Activated B cell treated with CpG ODN at 0.5 μM for 24 hours (primary cell): ENCODE data around the gene GPR146. TPM values are rescaled to one million over a fixed set of nuclear protein-coding genes. Genes with fewer than 3 reads are reported as not detected.
"Not testable (repeated sequence)": the region's sequence is repeated elsewhere in the genome, so short reads cannot be mapped to it uniquely, and the experiment has no call there.

ENCODE experiments used
- ATAC-seq: fragments of 200-7000 bp; cut with Tn5 transposase; one replicate; pipeline ENCODE4 v1.10.0; 2021; ENCODE audit warnings: low read depth, mild to moderate bottlenecking, moderate library complexity
- CTCF ChIA-PET: fragments of 350-600 bp; sonication (Branson Sonifier 250); formaldehyde crosslinking; loops from one replicate; lab custom pipeline; 2021; ENCODE audit warnings: antibody characterized with exemption; lab: Charles Lee
- POLR2A ChIA-PET: fragments of 350-600 bp; sonication (Branson Sonifier 250); formaldehyde crosslinking; loops from one replicate; lab custom pipeline; 2021; ENCODE audit warnings: antibody characterized with exemption; lab: Charles Lee
- DNase-seq: peaks from one replicate; pipeline ENCODE4 v3.0.0; 2022
- H3K27ac Mint-ChIP-seq: one replicate; pipeline ENCODE4 v1.8.0; 2020; ENCODE audit warnings: mixed read lengths
- H3K27me3 Mint-ChIP-seq: one replicate; pipeline ENCODE4 v1.8.0; 2021; ENCODE audit warnings: mixed read lengths
- H3K36me3 Mint-ChIP-seq: one replicate; pipeline ENCODE4 v1.8.0; 2021; ENCODE audit warnings: low read depth, mixed read lengths
- H3K4me1 Mint-ChIP-seq: one replicate; pipeline ENCODE4 v1.8.0; 2021; ENCODE audit warnings: mixed read lengths
- H3K4me3 Mint-ChIP-seq: one replicate; pipeline ENCODE4 v1.8.0; 2020; ENCODE audit warnings: mild to moderate bottlenecking, mixed read lengths
- H3K9me3 Mint-ChIP-seq: one replicate; pipeline ENCODE4 v1.8.0; 2020; ENCODE audit warnings: mixed read lengths
- intact Hi-C: fragments of 100-400 bp; cut with micrococcal nuclease; formaldehyde crosslinking; loops from one replicate; pipeline ENCODE4 v1.15.1; 2024
- total RNA-seq: library from RNA; stranded (reverse); gene quantifications from 2 replicates; pipeline ENCODE4 v1.2.3, GENCODE V29; 2022
- TF ChIP-seq, protein P1 (sequence below): fragments of 200-600 bp; IDR thresholded peaks from one replicate; pipeline ENCODE4 v1.8.0; 2022; ENCODE audit warnings: antibody characterized with exemption, mild to moderate bottlenecking

The GPR146 gene
- total RNA-seq, 1 donor from 2014 or later, result 6.9 TPM

DNA sequence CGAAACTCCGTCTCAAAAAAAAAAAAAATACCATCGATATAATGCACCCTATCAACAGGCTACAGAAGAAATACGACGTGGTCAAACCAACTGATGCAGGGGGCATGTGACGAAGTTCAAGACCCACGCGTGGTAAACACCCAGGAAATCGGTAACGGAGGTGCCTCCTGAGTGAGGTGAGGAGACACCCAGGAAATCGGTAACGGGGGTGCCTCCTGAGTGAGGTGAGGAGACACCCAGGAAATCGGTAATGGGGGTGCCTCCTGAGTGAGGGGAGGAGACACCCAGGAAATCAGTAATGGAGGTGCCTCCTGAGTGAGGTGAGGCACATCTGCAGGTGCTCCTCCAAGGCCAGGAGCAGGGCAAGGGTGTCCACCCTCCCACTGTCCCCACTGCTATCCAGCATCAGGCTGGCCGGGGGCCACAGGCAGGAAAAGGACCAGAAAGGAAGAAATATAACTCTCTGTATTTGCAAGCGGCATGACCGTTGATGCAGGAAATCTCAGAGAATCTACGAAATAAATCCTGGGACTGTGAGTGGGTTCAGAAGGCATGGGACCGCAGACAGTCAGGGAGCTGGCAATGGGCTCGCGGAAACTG, 10.7 kb upstream of the GPR146 start:
- Mint-ChIP-seq H3K27ac (no peak overlapping the region), H3K36me3 (no peaks in the 10 kb centered on the region), H3K4me1 (peaks cover 19% of the 10 kb centered on the region), H3K27me3 (no peaks in the 10 kb centered on the region), H3K9me3 (no peaks in the 10 kb centered on the region), H3K4me3 (no peak overlapping the region)
- intact Hi-C loops, result no loop called here
- POLR2A ChIA-PET, result interaction anchor here (0.7 kb wide), 2 partner anchors 9 to 46 kb away, joined by 4 read pairs; no protein-coding TSS in a partner anchor
- ATAC-seq (no peak), DNase-seq (no peak)
- TF ChIP-seq, protein P1, sequence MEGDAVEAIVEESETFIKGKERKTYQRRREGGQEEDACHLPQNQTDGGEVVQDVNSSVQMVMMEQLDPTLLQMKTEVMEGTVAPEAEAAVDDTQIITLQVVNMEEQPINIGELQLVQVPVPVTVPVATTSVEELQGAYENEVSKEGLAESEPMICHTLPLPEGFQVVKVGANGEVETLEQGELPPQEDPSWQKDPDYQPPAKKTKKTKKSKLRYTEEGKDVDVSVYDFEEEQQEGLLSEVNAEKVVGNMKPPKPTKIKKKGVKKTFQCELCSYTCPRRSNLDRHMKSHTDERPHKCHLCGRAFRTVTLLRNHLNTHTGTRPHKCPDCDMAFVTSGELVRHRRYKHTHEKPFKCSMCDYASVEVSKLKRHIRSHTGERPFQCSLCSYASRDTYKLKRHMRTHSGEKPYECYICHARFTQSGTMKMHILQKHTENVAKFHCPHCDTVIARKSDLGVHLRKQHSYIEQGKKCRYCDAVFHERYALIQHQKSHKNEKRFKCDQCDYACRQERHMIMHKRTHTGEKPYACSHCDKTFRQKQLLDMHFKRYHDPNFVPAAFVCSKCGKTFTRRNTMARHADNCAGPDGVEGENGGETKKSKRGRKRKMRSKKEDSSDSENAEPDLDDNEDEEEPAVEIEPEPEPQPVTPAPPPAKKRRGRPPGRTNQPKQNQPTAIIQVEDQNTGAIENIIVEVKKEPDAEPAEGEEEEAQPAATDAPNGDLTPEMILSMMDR, result no peak
- CTCF ChIA-PET, result no interaction called here

DNA sequence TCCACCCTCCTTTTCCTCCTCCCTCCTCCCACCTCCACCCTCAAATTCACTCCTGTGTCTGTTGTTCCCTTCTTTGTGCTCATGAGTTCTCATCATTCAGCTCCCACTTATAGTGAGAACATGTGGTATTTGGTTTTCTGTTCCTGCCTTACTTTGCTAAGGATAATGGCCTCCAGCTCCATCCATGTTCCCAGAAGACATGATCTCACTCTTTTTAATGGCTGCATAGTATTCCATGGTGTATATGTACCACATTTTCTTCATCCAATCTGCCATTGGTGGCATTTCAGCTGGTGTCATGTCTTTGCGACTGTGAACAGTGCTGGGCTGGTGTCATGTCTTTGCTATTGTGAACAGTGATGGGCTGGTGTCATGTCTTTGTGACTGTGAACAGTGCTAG, 9.6 kb upstream of the GPR146 start:
- CTCF ChIA-PET, H3K27ac Mint-ChIP-seq, H3K4me1 Mint-ChIP-seq: not testable (repeated sequence)

DNA sequence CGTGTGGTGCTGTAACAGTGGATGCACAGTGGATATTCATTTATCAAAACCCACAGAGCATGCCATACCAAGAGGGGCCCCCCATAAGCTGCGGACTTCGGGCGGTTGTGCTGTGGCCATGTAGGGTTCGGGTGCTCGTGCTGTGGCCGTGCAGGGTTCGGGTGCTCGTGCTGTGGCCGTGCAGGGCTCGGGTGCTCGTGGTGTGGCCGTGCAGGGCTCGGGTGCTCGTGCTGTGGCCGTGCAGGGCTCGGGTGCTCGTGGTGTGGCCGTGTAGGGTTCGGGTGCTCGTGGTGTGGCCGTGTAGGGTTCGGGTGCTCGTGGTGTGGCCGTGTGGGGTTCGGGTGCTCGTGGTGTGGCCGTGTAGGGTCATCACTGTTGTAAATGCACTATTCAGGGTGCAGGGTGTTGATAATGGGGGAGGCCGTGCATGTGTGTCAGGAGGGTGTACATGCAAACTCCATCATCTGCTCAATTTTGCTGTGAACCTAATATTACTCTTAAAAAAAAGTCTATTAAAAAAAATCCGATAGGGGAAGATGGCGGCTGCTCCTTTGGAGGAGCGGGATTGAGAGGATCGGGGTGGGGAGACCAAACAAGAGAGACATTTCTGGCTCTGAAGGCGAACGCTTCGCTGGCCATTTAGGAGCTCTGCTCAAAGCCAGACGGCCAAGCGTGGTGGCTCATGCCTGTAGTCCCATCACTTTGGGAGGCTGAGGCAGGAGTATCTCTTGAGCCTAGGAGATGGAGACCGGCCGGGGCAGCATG, 8.0 kb upstream of the GPR146 start:
- ATAC-seq, H3K27me3 Mint-ChIP-seq, CTCF ChIA-PET, H3K4me1 Mint-ChIP-seq, H3K9me3 Mint-ChIP-seq, H3K27ac Mint-ChIP-seq, POLR2A ChIA-PET, DNase-seq, H3K36me3 Mint-ChIP-seq, intact Hi-C loops, H3K4me3 Mint-ChIP-seq: not testable (repeated sequence)

More for the DNA sequence above, 9.6 kb upstream of the GPR146 start:
- H3K9me3 Mint-ChIP-seq, ATAC-seq, H3K36me3 Mint-ChIP-seq, H3K4me3 Mint-ChIP-seq, DNase-seq, intact Hi-C loops, POLR2A ChIA-PET, H3K27me3 Mint-ChIP-seq: not testable (repeated sequence)

DNA sequence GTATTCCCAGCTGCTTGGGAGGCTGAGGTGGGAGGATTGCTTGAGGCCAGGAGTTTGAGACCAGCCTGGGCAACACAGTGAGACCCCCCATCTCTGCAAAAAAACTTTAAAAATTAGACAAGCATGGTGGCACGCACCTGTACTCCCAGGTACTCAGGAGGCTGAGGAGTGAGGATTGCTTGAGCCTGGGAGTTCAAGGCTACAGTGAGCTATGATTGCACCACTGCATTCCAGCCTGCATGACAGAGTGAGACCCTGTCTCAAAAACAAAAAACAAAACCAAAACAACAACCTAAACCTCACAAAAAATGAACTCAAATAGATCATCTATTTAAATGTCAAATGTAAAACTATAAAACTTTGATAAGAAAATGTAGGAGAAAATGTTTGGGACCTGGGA, 4.1 kb upstream of the GPR146 start:
- POLR2A ChIA-PET, result interaction anchor here (0.7 kb wide), 1 partner anchor 32 kb away, joined by 4 read pairs; no protein-coding TSS in a partner anchor
- DNase-seq, H3K27me3 Mint-ChIP-seq, ATAC-seq, H3K27ac Mint-ChIP-seq, H3K36me3 Mint-ChIP-seq, H3K9me3 Mint-ChIP-seq, H3K4me3 Mint-ChIP-seq: not testable (repeated sequence)
- intact Hi-C loops, result loop anchor here (5.0 kb wide), 1 partner anchor 38 kb away; no protein-coding TSS in a partner anchor
- CTCF ChIA-PET, result interaction anchor here (1.0 kb wide), 1 partner anchor 47 kb away, joined by 3 read pairs; no protein-coding TSS in a partner anchor
- H3K4me1 Mint-ChIP-seq, result peaks cover 12% of the 10 kb centered on the region

DNA sequence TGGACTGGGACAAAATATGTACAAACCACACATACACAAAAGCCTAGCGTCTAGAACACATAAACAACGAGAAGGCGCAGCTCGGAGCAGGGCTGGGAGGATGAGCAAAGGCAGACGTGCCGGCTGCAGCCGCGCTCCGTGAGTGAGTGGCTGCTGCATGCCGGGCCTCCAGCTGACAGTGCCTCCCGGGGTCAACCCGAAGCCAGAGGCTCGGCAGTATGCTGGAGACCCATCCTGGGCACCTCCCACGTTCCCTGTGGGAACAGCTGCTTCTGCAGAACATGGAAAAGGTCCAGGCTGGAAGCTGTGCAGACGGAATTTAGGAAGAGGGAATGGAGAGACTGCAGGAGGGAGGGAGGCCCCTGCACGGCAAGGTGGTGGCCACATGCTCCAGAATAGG, 3.6 kb upstream of the GPR146 start:
- ATAC-seq (no peak), DNase-seq (no peak)
- H3K27ac Mint-ChIP-seq, result no peak overlapping the region
- peaks cover 4% of the 10 kb centered on the region for H3K27me3 Mint-ChIP-seq
- ChIA-PET CTCF (interaction anchor here (1.0 kb wide), 1 partner anchor 47 kb away, joined by 3 read pairs; no protein-coding TSS in a partner anchor), POLR2A (interaction anchor here (0.7 kb wide), 1 partner anchor 33 kb away, joined by 4 read pairs; no protein-coding TSS in a partner anchor)
- H3K4me3 Mint-ChIP-seq, result no peak overlapping the region
- TF ChIP-seq, protein P1, result no peak
- no peaks in the 10 kb centered on the region for H3K9me3 Mint-ChIP-seq
- intact Hi-C loops, result loop anchor here (5.0 kb wide), 1 partner anchor 38 kb away; no protein-coding TSS in a partner anchor
- H3K4me1 Mint-ChIP-seq, result peaks cover 15% of the 10 kb centered on the region
- no peaks in the 10 kb centered on the region for H3K36me3 Mint-ChIP-seq

DNA sequence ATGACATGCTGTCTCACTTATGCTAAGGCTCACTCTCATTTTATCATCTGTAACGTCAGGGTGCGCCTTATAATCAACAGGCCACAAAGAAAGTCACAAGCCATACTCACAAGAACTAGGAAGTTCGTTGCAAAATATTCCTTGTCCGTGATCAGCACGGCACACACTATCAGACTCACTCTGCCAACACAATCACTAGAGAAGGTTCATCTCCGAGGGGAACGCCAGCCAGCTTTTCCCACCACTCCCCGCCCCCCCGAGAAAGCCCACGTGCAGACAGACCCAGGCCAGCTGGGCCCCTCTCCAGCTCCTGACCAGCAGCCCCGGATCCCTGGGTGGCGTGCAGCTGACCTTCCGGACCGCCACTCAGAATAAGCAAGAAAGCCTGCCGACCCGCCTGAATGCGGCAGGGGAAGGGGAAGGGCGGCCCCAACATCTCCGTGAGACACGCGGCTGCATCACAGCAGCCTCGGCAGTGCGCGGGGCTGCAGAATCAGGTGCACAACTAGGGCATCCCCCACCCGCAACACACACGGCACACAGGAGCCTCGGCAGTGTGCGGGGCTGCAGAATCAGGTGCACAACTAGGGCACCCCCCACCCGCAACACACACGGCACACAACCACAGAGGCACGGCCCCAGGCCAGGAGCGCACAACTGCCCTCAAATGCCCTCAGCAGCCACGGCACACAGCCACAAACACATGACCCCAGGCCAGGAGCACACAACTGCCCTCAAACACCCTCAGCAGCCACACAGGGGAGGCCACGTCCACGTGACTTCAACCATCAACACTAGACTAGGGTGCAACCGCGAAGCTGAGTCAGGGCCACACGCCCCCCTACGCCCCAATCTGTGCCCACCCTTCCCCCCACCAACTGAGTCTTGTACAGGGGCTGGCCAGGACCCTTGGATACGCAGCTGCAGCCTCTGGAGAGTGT, 2.5 kb upstream of the GPR146 start:
- TF ChIP-seq, protein P1, result no peak
- DNase-seq (no peak), ATAC-seq (no peak)
- H3K27ac Mint-ChIP-seq, result no peak overlapping the region
- H3K36me3 Mint-ChIP-seq, result no peaks in the 10 kb centered on the region
- intact Hi-C loops, result loop anchor here (5.0 kb wide), 1 partner anchor 40 kb away; no protein-coding TSS in a partner anchor
- H3K9me3 Mint-ChIP-seq, result no peaks in the 10 kb centered on the region
- ChIA-PET CTCF (interaction anchor here (1.2 kb wide), 1 partner anchor 23 kb away, joined by 4 read pairs; no protein-coding TSS in a partner anchor), POLR2A (interaction anchor here (0.5 to 1.8 kb wide), 2 partner anchors 9 to 14 kb away, joined by 4 read pairs; no protein-coding TSS in a partner anchor)
- peaks cover 18% of the 10 kb centered on the region for H3K4me1 Mint-ChIP-seq
- no peak overlapping the region for H3K4me3 Mint-ChIP-seq
- H3K27me3 Mint-ChIP-seq, result peaks cover 4% of the 10 kb centered on the region
